Neural progenitor cell (in vitro differentiated cells): ENCODE data around the gene GOLT1B. TPM values are rescaled to one million over a fixed set of nuclear protein-coding genes. Genes with fewer than 3 reads are reported as not detected.

Experiments
- DNase-seq: peaks from one replicate; pipeline ENCODE4 v3.0.0-alpha.2; 2016; ENCODE audit warnings: low spot score
- H2AFZ ChIP-seq: fragments of 200-600 bp; sonication (generic); replicated peaks from 2 replicates; pipeline ENCODE4 v1.6.1; 2016; ENCODE audit warnings: antibody characterized with exemption
- H3F3A ChIP-seq: fragments of 200-600 bp; sonication (generic); 2 replicates; pipeline ENCODE4 v1.6.1; 2016; ENCODE audit warnings: antibody characterized with exemption, low read depth
- H3K27ac ChIP-seq: fragments of 200-600 bp; sonication (generic); 2 replicates; pipeline ENCODE4 v1.5.1; 2016; ENCODE audit warnings: mild to moderate bottlenecking
- H3K27me3 ChIP-seq: fragments of 200-600 bp; sonication (generic); 2 replicates; pipeline ENCODE4 v1.6.1; 2016; ENCODE audit warnings: mild to moderate bottlenecking, moderate library complexity
- H3K36me3 ChIP-seq: fragments of 200-600 bp; sonication (generic); 2 replicates; pipeline ENCODE4 v1.5.1; 2016
- H3K4me1 ChIP-seq: fragments of 200-600 bp; sonication (generic); 2 replicates; pipeline ENCODE4 v1.6.1; 2016; ENCODE audit warnings: mixed run types
- H3K4me2 ChIP-seq: fragments of 200-600 bp; sonication (generic); 2 replicates; pipeline ENCODE4 v1.6.1; 2016
- H3K4me3 ChIP-seq: fragments of 200-600 bp; sonication (generic); 2 replicates; pipeline ENCODE4 v1.5.1; 2016
- H3K79me2 ChIP-seq: fragments of 200-600 bp; sonication (generic); 2 replicates; pipeline ENCODE4 v1.6.1; 2016; ENCODE audit warnings: low read depth
- H3K9ac ChIP-seq: fragments of 200-600 bp; sonication (generic); 2 replicates; pipeline ENCODE4 v1.6.1; 2016
- H3K9me3 ChIP-seq: fragments of 200-600 bp; sonication (generic); 2 replicates; pipeline ENCODE4 v1.5.1; 2016; ENCODE audit warnings: low read depth
- H4K20me1 ChIP-seq: fragments of 200-600 bp; sonication (generic); 2 replicates; pipeline ENCODE4 v1.6.1; 2016; ENCODE audit warnings: low read depth
- H3K27ac Mint-ChIP-seq: 3 replicates; pipeline ENCODE4 v1.8.0; 2021; ENCODE audit warnings: mixed read lengths
- H3K27me3 Mint-ChIP-seq: 2 replicates; pipeline ENCODE4 v1.8.0; 2022; ENCODE audit warnings: low read depth, mild to moderate bottlenecking, inconsistent platforms, moderate library complexity, mixed read lengths; ENCODE audit not compliant: insufficient read depth
- H3K36me3 Mint-ChIP-seq: 3 replicates; pipeline ENCODE4 v1.8.0; 2021; ENCODE audit warnings: mixed read lengths
- H3K4me1 Mint-ChIP-seq: 3 replicates; pipeline ENCODE4 v1.8.0; 2021; ENCODE audit warnings: mixed read lengths
- H3K4me3 Mint-ChIP-seq: 3 replicates; pipeline ENCODE4 v1.8.0; 2021; ENCODE audit warnings: mild to moderate bottlenecking, moderate library complexity, mixed read lengths
- H3K9me3 Mint-ChIP-seq: 3 replicates; pipeline ENCODE4 v1.8.0; 2020; ENCODE audit warnings: mixed read lengths
- EZH2 ChIP-seq: fragments of 200-600 bp; sonication (generic); IDR thresholded peaks from 2 replicates; pipeline ENCODE4 v1.6.1; 2017; ENCODE audit warnings: antibody characterized with exemption, mild to moderate bottlenecking, moderate library complexity
- EZH2phosphoT487 ChIP-seq: fragments of 200-600 bp; sonication (generic); IDR thresholded peaks from 2 replicates; pipeline ENCODE4 v1.6.1; 2017; ENCODE audit warnings: antibody characterized with exemption
- total RNA-seq: library from RNA; depleted of rRNA; stranded (reverse); fragments of >200 nt; gene quantifications from 2 replicates; pipeline ENCODE4 v1.2.3, GENCODE V29; 2015; ENCODE audit warnings: low replicate concordance
- TF ChIP-seq, protein P1 (sequence below): fragments of 200-600 bp; sonication (generic); IDR thresholded peaks from 2 replicates; pipeline ENCODE4 v1.5.1; 2017; ENCODE audit warnings: antibody characterized with exemption, mild to moderate bottlenecking

GOLT1B gene
- total RNA-seq, 1 donor from 2014 or later, result 85.4 TPM

DNA sequence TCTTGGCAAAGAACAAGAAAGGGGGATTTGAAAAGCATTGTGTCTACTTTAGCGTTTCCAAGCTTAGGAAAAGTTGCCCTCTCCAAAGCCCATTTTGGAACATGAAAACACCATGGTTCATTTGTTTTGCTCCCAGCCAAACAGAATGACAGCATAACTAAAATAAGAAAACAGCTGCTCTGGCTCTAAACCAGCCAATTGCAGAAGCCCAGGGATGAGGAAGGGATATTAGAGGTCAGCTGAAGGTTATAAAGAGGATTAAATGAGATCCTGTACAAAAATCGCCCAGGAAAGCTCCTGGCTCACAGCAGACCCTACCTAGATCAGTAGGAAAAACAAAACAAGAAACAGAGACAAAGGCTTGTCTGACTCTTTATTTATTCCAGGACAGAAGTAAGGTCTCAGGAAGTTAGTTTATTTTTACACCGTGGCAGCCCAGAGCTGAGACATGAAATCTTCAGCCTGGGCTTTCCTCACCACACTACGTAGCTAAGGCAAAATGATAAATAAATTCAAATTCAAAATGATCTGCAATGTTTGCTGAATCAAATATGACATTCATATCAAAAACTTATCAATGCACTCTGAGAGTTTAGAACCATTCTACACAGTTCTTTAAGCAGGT lies 50.4 kb downstream of the GOLT1B start:
- peaks cover 4% of the 10 kb centered on the region for H3K27me3 Mint-ChIP-seq
- Histone ChIP-seq H3K36me3 (no peaks in the 10 kb centered on the region), H3K79me2 (no peaks in the 10 kb centered on the region), H4K20me1 (no peaks in the 10 kb centered on the region), H3K4me2 (no peak overlapping the region), H3K27me3 (no peaks in the 10 kb centered on the region), H3K27ac (no peak overlapping the region), H3K4me3 (no peak overlapping the region), H3K9me3 (no peaks in the 10 kb centered on the region), H3K4me1 (no peaks in the 10 kb centered on the region), H3K9ac (no peak overlapping the region), H2AFZ (no peak overlapping the region), H3F3A (no peaks in the 10 kb centered on the region)
- no peak overlapping the region for H3K27ac Mint-ChIP-seq
- no peaks in the 10 kb centered on the region for H3K9me3 Mint-ChIP-seq
- no peak overlapping the region for H3K4me3 Mint-ChIP-seq
- no peaks in the 10 kb centered on the region for H3K36me3 Mint-ChIP-seq
- DNase-seq, result no peak
- no peak for TF ChIP-seq EZH2
- no peak for TF ChIP-seq EZH2phosphoT487
- TF ChIP-seq, protein P1, sequence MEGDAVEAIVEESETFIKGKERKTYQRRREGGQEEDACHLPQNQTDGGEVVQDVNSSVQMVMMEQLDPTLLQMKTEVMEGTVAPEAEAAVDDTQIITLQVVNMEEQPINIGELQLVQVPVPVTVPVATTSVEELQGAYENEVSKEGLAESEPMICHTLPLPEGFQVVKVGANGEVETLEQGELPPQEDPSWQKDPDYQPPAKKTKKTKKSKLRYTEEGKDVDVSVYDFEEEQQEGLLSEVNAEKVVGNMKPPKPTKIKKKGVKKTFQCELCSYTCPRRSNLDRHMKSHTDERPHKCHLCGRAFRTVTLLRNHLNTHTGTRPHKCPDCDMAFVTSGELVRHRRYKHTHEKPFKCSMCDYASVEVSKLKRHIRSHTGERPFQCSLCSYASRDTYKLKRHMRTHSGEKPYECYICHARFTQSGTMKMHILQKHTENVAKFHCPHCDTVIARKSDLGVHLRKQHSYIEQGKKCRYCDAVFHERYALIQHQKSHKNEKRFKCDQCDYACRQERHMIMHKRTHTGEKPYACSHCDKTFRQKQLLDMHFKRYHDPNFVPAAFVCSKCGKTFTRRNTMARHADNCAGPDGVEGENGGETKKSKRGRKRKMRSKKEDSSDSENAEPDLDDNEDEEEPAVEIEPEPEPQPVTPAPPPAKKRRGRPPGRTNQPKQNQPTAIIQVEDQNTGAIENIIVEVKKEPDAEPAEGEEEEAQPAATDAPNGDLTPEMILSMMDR, result no peak
- no peaks in the 10 kb centered on the region for H3K4me1 Mint-ChIP-seq

DNA sequence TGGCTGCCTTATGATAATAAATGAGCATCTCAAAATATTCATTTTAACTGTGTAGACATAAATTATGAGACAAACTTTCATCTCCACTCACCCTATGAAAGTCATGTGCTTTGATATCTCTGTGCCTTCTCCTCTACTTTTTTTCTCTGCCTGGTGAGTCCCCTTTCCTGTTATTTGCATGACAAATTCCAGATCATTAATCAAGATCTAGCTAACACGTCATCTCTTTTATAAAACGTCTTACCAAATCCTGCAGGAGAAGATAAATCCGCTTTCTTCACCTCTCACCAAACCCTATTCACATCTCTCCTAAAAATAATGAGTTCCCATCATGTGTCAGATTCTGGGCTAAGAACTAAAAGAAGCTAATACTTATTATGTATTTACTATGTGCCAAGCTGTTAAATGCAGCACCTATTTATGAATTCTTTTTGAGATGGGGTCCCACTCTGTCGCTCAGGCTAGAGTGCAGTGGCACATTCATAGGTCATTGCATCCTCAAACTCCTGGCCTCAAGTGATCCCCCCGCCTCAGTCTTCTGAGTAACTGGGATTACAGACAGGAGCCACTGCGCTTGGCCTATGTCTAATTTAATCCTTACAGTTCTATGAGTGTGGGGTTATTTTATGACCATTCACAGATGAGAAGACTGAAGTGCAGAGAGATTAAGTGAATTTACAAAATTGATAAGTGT lies 51.2 kb downstream of the GOLT1B start:
- Mint-ChIP-seq H3K36me3 (no peaks in the 10 kb centered on the region), H3K27me3 (peaks cover 4% of the 10 kb centered on the region), H3K9me3 (no peaks in the 10 kb centered on the region), H3K4me3 (no peak overlapping the region), H3K27ac (no peak overlapping the region), H3K4me1 (no peaks in the 10 kb centered on the region)
- Histone ChIP-seq H3K4me1 (no peaks in the 10 kb centered on the region), H3F3A (no peaks in the 10 kb centered on the region), H3K9me3 (no peaks in the 10 kb centered on the region), H4K20me1 (no peaks in the 10 kb centered on the region), H2AFZ (no peak overlapping the region), H3K27me3 (no peaks in the 10 kb centered on the region), H3K9ac (no peak overlapping the region), H3K27ac (no peak overlapping the region), H3K4me2 (no peak overlapping the region), H3K4me3 (no peak overlapping the region), H3K79me2 (no peaks in the 10 kb centered on the region), H3K36me3 (no peaks in the 10 kb centered on the region)
- DNase-seq, result no peak
- TF ChIP-seq EZH2phosphoT487 (no peak), EZH2 (no peak)
- TF ChIP-seq, protein P1, result no peak

DNA sequence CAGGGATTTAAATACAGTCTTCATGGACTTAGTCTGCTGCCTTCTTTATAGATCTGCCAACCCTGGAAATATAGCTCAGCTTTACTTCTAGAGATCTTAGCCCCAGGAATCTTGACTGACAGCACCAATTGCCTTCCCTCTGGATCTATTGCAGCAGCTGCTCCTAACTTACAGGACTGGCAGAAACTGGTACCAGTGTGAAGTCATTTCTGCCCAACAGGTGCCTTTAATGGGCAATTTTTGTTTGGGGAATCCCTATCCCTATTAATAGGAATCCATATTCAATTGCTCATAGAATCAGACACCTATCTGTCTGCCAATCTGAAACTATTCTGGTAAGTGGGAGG lies 51.7 kb downstream of the GOLT1B start:
- TF ChIP-seq, protein P1, result no peak
- no peak for TF ChIP-seq EZH2phosphoT487
- no peak for TF ChIP-seq EZH2
- H3K27me3 ChIP-seq, result no peaks in the 10 kb centered on the region
- H3K9me3 Mint-ChIP-seq, result no peaks in the 10 kb centered on the region
- no peaks in the 10 kb centered on the region for H3K36me3 ChIP-seq
- H3K27ac ChIP-seq, result no peak overlapping the region
- H2AFZ ChIP-seq, result no peak overlapping the region
- H3K9me3 ChIP-seq, result no peaks in the 10 kb centered on the region
- H3K79me2 ChIP-seq, result no peaks in the 10 kb centered on the region
- H3K4me3 Mint-ChIP-seq, result no peak overlapping the region
- H3K27me3 Mint-ChIP-seq, result peaks cover 4% of the 10 kb centered on the region
- no peaks in the 10 kb centered on the region for H3K36me3 Mint-ChIP-seq
- no peak overlapping the region for H3K27ac Mint-ChIP-seq
- H4K20me1 ChIP-seq, result no peaks in the 10 kb centered on the region
- no peaks in the 10 kb centered on the region for H3K4me1 Mint-ChIP-seq
- H3K4me2 ChIP-seq, result no peak overlapping the region
- no peak overlapping the region for H3K9ac ChIP-seq
- H3F3A ChIP-seq, result no peaks in the 10 kb centered on the region
- H3K4me1 ChIP-seq, result no peaks in the 10 kb centered on the region
- DNase-seq, result no peak
- no peak overlapping the region for H3K4me3 ChIP-seq
